Activated naive CD4-positive, alpha-beta T cell treated with anti-CD3 and anti-CD28 coated beads for 36 hours (primary cell): ENCODE results near the gene CAMLG. TPM values are rescaled to one million over a fixed set of nuclear protein-coding genes. Genes with fewer than 3 reads are reported as not detected.

Experiments used
- CTCF ChIA-PET: fragments of 350-600 bp; sonication (Branson Sonifier 250); formaldehyde crosslinking; loops from one replicate; lab custom pipeline; 2021; ENCODE audit warnings: antibody characterized with exemption; lab: Charles Lee
- DNase-seq: peaks from one replicate; pipeline ENCODE4 v3.0.0-alpha.2; 2020
- H3K27ac Mint-ChIP-seq: one replicate; pipeline ENCODE4 v1.8.0; 2021; ENCODE audit warnings: mild to moderate bottlenecking, mixed read lengths
- H3K27me3 Mint-ChIP-seq: one replicate; pipeline ENCODE4 v1.8.0; 2021; ENCODE audit warnings: low read depth, mixed read lengths
- H3K36me3 Mint-ChIP-seq: one replicate; pipeline ENCODE4 v1.8.0; 2021; ENCODE audit warnings: low read depth, mixed read lengths
- H3K4me1 Mint-ChIP-seq: one replicate; pipeline ENCODE4 v1.8.0; 2021; ENCODE audit warnings: low read depth, mixed read lengths
- H3K4me3 Mint-ChIP-seq: one replicate; pipeline ENCODE4 v1.8.0; 2021; ENCODE audit warnings: mild to moderate bottlenecking, moderate library complexity, mixed read lengths
- H3K9me3 Mint-ChIP-seq: one replicate; pipeline ENCODE4 v1.8.0; 2021; ENCODE audit warnings: mixed read lengths
- intact Hi-C: fragments of 100-400 bp; cut with micrococcal nuclease; formaldehyde crosslinking; loops from one replicate; pipeline ENCODE4 v1.15.1; 2023
- total RNA-seq, 2 experiments: library from RNA; stranded (reverse); gene quantifications; one replicate each; pipeline ENCODE4 v1.2.3, GENCODE V29; 2021

Gene CAMLG
- total RNA-seq, 2 experiments from 2014 or later, result 34.6 to 36.9 TPM

GRCh38 chr5:134784241-134784920 is 46.0 kb downstream of the CAMLG start:
- peaks cover 32% of the 10 kb centered on the region for H3K36me3 Mint-ChIP-seq
- CTCF ChIA-PET, result interaction anchor here (0.8 to 1.0 kb wide), 2 partner anchors 17 to 121 kb away, joined by 4 to 5 read pairs; partner anchors contain the start of gene PCBD2
- no peaks in the 10 kb centered on the region for H3K9me3 Mint-ChIP-seq
- no peaks in the 10 kb centered on the region for H3K27me3 Mint-ChIP-seq
- H3K4me1 Mint-ChIP-seq, result no peaks in the 10 kb centered on the region
- DNase-seq, result no peak
- H3K27ac Mint-ChIP-seq, result no peak overlapping the region
- intact Hi-C loops, result loop anchor here (1.0 kb wide), 1 partner anchor 121 kb away; the partner anchor contains the start of gene PCBD2
- no peak overlapping the region for H3K4me3 Mint-ChIP-seq

DNA sequence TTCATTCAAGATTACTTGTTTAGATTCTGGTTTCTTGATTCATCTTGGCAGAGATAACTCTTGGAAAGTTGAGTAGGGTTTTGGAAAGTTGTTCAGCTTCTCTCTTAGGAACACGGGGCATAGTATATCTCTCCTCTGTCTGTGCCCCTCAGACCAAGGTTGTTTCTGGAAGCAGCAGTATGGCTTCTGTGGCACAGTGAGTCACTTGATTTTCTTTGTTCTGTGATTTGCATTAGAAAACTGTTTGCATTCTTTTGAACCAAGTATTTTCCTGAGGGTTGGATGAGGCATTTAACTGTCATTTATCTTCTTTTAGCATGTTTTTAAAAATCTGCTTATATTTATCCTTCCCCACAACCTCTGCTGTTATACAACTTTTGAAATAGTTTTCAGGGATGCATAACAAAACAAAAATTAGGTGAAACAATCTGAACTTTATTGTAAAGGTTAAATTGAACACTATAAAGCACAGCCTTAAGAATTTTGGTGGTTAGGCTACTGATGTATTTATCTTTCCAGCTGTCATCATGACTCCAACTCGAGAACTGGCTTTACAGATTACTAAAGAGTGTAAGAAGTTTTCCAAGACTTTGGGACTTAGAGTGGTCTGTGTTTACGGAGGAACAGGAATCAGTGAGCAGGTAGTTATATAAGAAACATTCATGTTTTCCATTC is 46.7 kb downstream of the CAMLG start:
- peaks cover 33% of the 10 kb centered on the region for H3K36me3 Mint-ChIP-seq
- no peak overlapping the region for H3K4me3 Mint-ChIP-seq
- no peak overlapping the region for H3K27ac Mint-ChIP-seq
- H3K9me3 Mint-ChIP-seq, result no peaks in the 10 kb centered on the region
- H3K4me1 Mint-ChIP-seq, result no peaks in the 10 kb centered on the region
- intact Hi-C loops, result loop anchor here (1.0 kb wide), 1 partner anchor 120 kb away; the partner anchor contains the start of gene PCBD2
- CTCF ChIA-PET, result interaction anchor here (0.8 to 1.0 kb wide), 2 partner anchors 17 to 120 kb away, joined by 4 to 5 read pairs; partner anchors contain the start of gene PCBD2
- H3K27me3 Mint-ChIP-seq, result no peaks in the 10 kb centered on the region
- no peak for DNase-seq

DNA sequence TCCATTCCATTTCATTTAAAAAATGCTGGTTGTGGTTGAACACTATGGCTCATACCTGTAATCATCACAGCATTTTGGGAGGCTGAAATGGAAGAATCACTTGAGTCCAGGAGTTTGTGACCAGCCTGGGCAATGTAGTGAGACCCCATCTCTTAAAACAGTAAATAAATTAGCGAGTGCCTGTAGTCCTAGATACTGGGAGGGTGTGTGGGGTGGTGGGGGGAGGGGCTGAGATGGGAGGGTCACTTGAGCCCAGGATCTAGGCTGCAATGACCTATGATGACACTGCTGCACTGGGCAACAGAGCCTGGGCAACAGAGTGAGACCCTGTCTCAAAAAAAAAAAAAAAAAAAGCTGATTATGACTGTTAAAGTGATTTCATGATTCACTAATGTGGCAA is 49.3 kb downstream of the CAMLG start:
- DNase-seq, result no peak
- H3K4me3 Mint-ChIP-seq, result no peak overlapping the region
- CTCF ChIA-PET, result interaction anchor here (0.6 kb wide), 1 partner anchor 152 kb away, joined by 6 read pairs; no protein-coding TSS in a partner anchor
- intact Hi-C loops, result no loop called here
- H3K36me3 Mint-ChIP-seq, result peaks cover 41% of the 10 kb centered on the region
- H3K9me3 Mint-ChIP-seq, result no peaks in the 10 kb centered on the region
- H3K27ac Mint-ChIP-seq, result no peak overlapping the region
- H3K4me1 Mint-ChIP-seq, result no peaks in the 10 kb centered on the region
- no peaks in the 10 kb centered on the region for H3K27me3 Mint-ChIP-seq

- Mint-ChIP-seq H3K9me3 (no peaks in the 10 kb centered on the region), H3K27me3 (no peaks in the 10 kb centered on the region), H3K27ac (no peak overlapping the region), H3K36me3 (peaks cover 46% of the 10 kb centered on the region), H3K4me3 (no peak overlapping the region), H3K4me1 (no peaks in the 10 kb centered on the region)
- no peak for DNase-seq
- CTCF ChIA-PET, result no interaction called here
- intact Hi-C loops, result no loop called here
Observed at GRCh38 chr5:134791580-134791979, 53.2 kb downstream of the CAMLG start.

DNA sequence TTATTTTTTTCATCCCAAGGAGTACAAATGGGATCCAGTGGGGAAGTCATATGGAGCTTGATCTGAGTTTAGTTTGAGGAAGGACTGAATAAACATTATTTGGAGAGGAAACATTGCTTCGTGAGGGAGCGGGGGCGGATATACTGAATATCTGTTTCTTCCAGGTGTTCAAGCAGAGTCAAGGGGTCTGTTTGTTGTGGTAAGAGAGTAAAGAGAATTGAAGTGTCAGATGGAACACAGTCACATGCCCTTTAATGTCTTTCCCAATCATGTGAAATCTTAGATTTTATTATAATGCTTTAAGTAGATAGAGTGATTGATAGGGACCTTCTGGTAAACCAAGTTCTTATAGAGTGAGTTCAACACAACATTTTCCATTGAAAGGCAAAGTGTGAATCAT is 53.9 kb downstream of the CAMLG start:
- Mint-ChIP-seq H3K27ac (no peak overlapping the region), H3K36me3 (peaks cover 43% of the 10 kb centered on the region), H3K4me1 (no peaks in the 10 kb centered on the region), H3K27me3 (no peaks in the 10 kb centered on the region), H3K4me3 (no peak overlapping the region), H3K9me3 (no peaks in the 10 kb centered on the region)
- CTCF ChIA-PET, result no interaction called here
- DNase-seq, result no peak
- intact Hi-C loops, result no loop called here

DNA sequence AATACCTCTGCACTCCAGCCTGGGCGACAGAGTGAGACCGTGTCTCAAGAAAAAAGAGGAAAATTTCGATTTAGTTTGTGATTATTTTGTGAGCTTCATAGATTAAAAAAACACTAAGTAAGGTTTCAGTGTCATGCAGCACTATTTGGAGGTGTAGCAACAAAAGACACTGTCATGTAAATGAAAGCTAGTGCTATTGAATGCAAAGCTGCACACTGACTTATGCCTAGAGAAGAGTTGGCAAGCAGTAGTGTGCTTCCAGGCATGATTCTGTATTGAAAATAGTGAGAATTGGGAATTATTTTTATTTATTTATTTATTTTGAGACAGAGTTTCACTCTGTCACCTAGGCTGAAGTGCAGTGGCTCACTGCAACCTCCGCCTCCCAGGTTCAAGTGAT is 54.8 kb downstream of the CAMLG start:
- no peak overlapping the region for H3K4me3 Mint-ChIP-seq
- no peaks in the 10 kb centered on the region for H3K4me1 Mint-ChIP-seq
- H3K9me3 Mint-ChIP-seq, result no peaks in the 10 kb centered on the region
- no peak overlapping the region for H3K27ac Mint-ChIP-seq
- peaks cover 46% of the 10 kb centered on the region for H3K36me3 Mint-ChIP-seq
- no peak for DNase-seq
- H3K27me3 Mint-ChIP-seq, result no peaks in the 10 kb centered on the region
- CTCF ChIA-PET, result no interaction called here
- intact Hi-C loops, result no loop called here

- H3K4me1 Mint-ChIP-seq, result no peaks in the 10 kb centered on the region
- no peak for DNase-seq
- CTCF ChIA-PET, result no interaction called here
- no peak overlapping the region for H3K4me3 Mint-ChIP-seq
- intact Hi-C loops, result no loop called here
- no peak overlapping the region for H3K27ac Mint-ChIP-seq
- peaks cover 46% of the 10 kb centered on the region for H3K36me3 Mint-ChIP-seq
- H3K9me3 Mint-ChIP-seq, result no peaks in the 10 kb centered on the region
- no peaks in the 10 kb centered on the region for H3K27me3 Mint-ChIP-seq
Observed at GRCh38 chr5:134794082-134794481, 55.7 kb downstream of the CAMLG start.

DNA sequence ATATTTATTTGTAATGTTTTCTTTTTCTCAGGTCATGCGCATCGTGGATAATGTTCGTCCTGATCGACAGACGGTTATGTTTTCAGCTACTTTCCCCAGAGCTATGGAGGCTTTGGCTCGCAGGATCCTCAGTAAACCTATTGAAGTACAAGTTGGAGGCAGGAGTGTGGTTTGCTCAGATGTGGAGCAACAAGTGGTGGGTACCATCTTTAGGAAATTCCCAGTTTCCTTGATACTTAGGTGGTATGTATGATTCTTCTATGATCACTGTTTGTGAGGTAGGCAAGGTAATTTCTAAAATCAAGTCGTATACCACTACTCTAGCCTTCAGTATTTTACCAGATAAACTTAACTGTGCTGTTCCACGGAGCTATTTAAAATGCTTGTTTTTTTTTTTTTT is 56.5 kb downstream of the CAMLG start:
- Mint-ChIP-seq H3K9me3 (no peaks in the 10 kb centered on the region), H3K36me3 (peaks cover 46% of the 10 kb centered on the region), H3K27ac (no peak overlapping the region), H3K4me3 (no peak overlapping the region), H3K4me1 (no peaks in the 10 kb centered on the region), H3K27me3 (no peaks in the 10 kb centered on the region)
- intact Hi-C loops, result no loop called here
- no peak for DNase-seq
- CTCF ChIA-PET, result no interaction called here

DNA sequence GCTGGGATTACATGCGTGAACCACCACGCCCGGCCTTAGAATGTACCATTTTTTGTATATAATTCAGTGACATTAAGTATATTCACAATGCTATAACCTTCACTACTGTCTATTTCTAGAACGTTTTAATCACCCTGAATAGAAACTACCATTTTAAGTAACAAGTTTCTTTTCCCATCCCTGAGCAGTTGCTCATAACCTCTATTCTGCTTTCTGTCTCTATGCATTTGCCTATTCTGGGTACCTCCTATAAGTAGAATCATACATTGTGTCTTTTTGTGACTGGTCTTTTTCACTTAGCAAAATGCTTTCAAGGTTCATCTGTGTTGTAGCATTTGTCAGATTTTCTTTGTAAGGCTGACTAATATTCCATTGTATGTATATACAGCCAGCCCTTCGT is 60.1 kb downstream of the CAMLG start:
- intact Hi-C loops, result no loop called here
- Mint-ChIP-seq H3K36me3 (peaks cover 34% of the 10 kb centered on the region), H3K4me1 (no peaks in the 10 kb centered on the region), H3K27ac (no peak overlapping the region), H3K9me3 (no peaks in the 10 kb centered on the region), H3K27me3 (no peaks in the 10 kb centered on the region), H3K4me3 (no peak overlapping the region)
- CTCF ChIA-PET, result no interaction called here
- no peak for DNase-seq

Other genes with a start within 250 kb of the CAMLG start
- gene JADE2, start 212.9 kb upstream of the CAMLG start, total RNA-seq, result 10 to 100 TPM; 78.4 to 86.6 TPM
- 10 to 100 TPM; 42.5 to 42.8 TPM for gene SAR1B, start 105.7 kb upstream of the CAMLG start, total RNA-seq
- gene SEC24A, start 89.8 kb upstream of the CAMLG start, total RNA-seq, result 10 to 100 TPM; 16.6 to 18.5 TPM
- gene DDX46, start 20.2 kb downstream of the CAMLG start, total RNA-seq, result 10 to 100 TPM; 47.3 to 48.0 TPM
- 10 to 100 TPM; 17.6 to 21.2 TPM for gene C5orf24, start 107.4 kb downstream of the CAMLG start, total RNA-seq
- 10 to 100 TPM; 19.8 to 20.9 TPM for gene TXNDC15, start 135.8 kb downstream of the CAMLG start, total RNA-seq
- gene PCBD2, start 166.6 kb downstream of the CAMLG start, total RNA-seq, result 10 to 100 TPM in 1 of 2 experiments, 1 to 10 TPM in 1; 9.6 to 10.5 TPM
- under 1 TPM in 1 of 2 experiments, not detected in 1; 0.32 TPM for gene CATSPER3, start 229.4 kb downstream of the CAMLG start, total RNA-seq